Progenitor cell of endocrine pancreas (in vitro differentiated cells): ENCODE results near the gene VSTM2B. TPM values are rescaled to one million over a fixed set of nuclear protein-coding genes. Genes with fewer than 3 reads are reported as not detected.

ENCODE experiments used
- DNase-seq: peaks from one replicate; pipeline ENCODE4 v3.0.0; 2021; ENCODE audit warnings: low spot score; ENCODE audit not compliant: unreplicated experiment
- H3K27ac Mint-ChIP-seq: 2 replicates; pipeline ENCODE4 v1.8.0; 2021; ENCODE audit warnings: mild to moderate bottlenecking, moderate library complexity, mixed read lengths
- H3K27me3 Mint-ChIP-seq: 2 replicates; pipeline ENCODE4 v1.8.0; 2021; ENCODE audit warnings: mixed read lengths
- H3K36me3 Mint-ChIP-seq: 2 replicates; pipeline ENCODE4 v1.8.0; 2022; ENCODE audit warnings: mixed read lengths; ENCODE audit not compliant: insufficient read depth
- H3K4me1 Mint-ChIP-seq: 2 replicates; pipeline ENCODE4 v1.8.0; 2021; ENCODE audit warnings: low read depth, mixed read lengths
- H3K4me3 Mint-ChIP-seq: 2 replicates; pipeline ENCODE4 v1.8.0; 2021; ENCODE audit warnings: low read depth, mild to moderate bottlenecking, moderate library complexity, mixed read lengths
- H3K9me3 Mint-ChIP-seq: 2 replicates; pipeline ENCODE4 v1.8.0; 2021; ENCODE audit warnings: low read depth, mixed read lengths
- CTCF ChIP-seq: fragments of 200-600 bp; sonication (generic); IDR thresholded peaks from one replicate; pipeline ENCODE4 v1.5.0; 2021; ENCODE audit warnings: antibody characterized with exemption, mild to moderate bottlenecking; ENCODE audit not compliant: unreplicated experiment
- total RNA-seq: library from RNA; stranded (reverse); gene quantifications from 2 replicates; pipeline ENCODE4 v1.2.1, GENCODE V29; 2021

The VSTM2B gene
- total RNA-seq, 1 donor from 2014 or later = not detected

- Mint-ChIP-seq H3K27me3 (peaks cover 12% of the 10 kb centered on the region), H3K9me3 (no peaks in the 10 kb centered on the region), H3K36me3 (no peaks in the 10 kb centered on the region), H3K27ac (no peak overlapping the region), H3K4me1 (peaks cover 1% of the 10 kb centered on the region), H3K4me3 (no peak overlapping the region)
- no peak for TF ChIP-seq CTCF
- DNase-seq = no peak
Observed at GRCh38 chr19:29546583-29547190, 20.9 kb downstream of the VSTM2B start.

GRCh38 chr19:29547361-29547960 is 21.7 kb downstream of the VSTM2B start:
- H3K9me3 Mint-ChIP-seq = no peaks in the 10 kb centered on the region
- peaks cover 12% of the 10 kb centered on the region for H3K27me3 Mint-ChIP-seq
- H3K4me1 Mint-ChIP-seq = peaks cover 1% of the 10 kb centered on the region
- no peak overlapping the region for H3K27ac Mint-ChIP-seq
- DNase-seq = no peak
- H3K4me3 Mint-ChIP-seq = no peak overlapping the region
- no peaks in the 10 kb centered on the region for H3K36me3 Mint-ChIP-seq
- no peak for TF ChIP-seq CTCF

GRCh38 chr19:29547981-29548380 is 22.2 kb downstream of the VSTM2B start:
- Mint-ChIP-seq H3K27me3 (peaks cover 10% of the 10 kb centered on the region), H3K27ac (no peak overlapping the region), H3K4me3 (no peak overlapping the region), H3K36me3 (no peaks in the 10 kb centered on the region), H3K4me1 (peaks cover 1% of the 10 kb centered on the region), H3K9me3 (no peaks in the 10 kb centered on the region)
- no peak for TF ChIP-seq CTCF
- DNase-seq = no peak

GRCh38 chr19:29548483-29549085 is 22.8 kb downstream of the VSTM2B start:
- no peak overlapping the region for H3K4me3 Mint-ChIP-seq
- DNase-seq = no peak
- no peak overlapping the region for H3K27ac Mint-ChIP-seq
- peaks cover 1% of the 10 kb centered on the region for H3K4me1 Mint-ChIP-seq
- TF ChIP-seq CTCF = no peak
- peaks cover 3% of the 10 kb centered on the region for H3K9me3 Mint-ChIP-seq
- no peaks in the 10 kb centered on the region for H3K36me3 Mint-ChIP-seq
- H3K27me3 Mint-ChIP-seq = peaks cover 7% of the 10 kb centered on the region

GRCh38 chr19:29549105-29550070 is 23.6 kb downstream of the VSTM2B start:
- Mint-ChIP-seq H3K4me1 (peaks cover 1% of the 10 kb centered on the region), H3K27ac (no peak overlapping the region), H3K27me3 (peaks cover 11% of the 10 kb centered on the region), H3K9me3 (peaks cover 11% of the 10 kb centered on the region), H3K4me3 (no peak overlapping the region), H3K36me3 (no peaks in the 10 kb centered on the region)
- DNase-seq = no peak
- no peak for TF ChIP-seq CTCF
